AG09309 (cell line): ENCODE measurements around the gene AUTS2.

Experiments used
- DNase-seq: peaks from one replicate; pipeline ENCODE4 v3.0.0-alpha.2; 2010; ENCODE audit warnings: low read depth
- H3K4me3 ChIP-seq: 2 replicates; pipeline ENCODE4 v1.5.1; 2011; ENCODE audit warnings: mild to moderate bottlenecking, low read depth, low read length, moderate library complexity; ENCODE audit not compliant: control insufficient read depth
- TF ChIP-seq, protein P1 (sequence below): IDR thresholded peaks from 2 replicates; pipeline ENCODE4 v1.5.1; 2011; ENCODE audit warnings: mild to moderate bottlenecking, low read depth, low read length, inconsistent platforms; ENCODE audit not compliant: insufficient read depth, control insufficient read depth; ENCODE audit errors: missing control alignments

The AUTS2 gene

GRCh38 chr7:69808391-69808790 lies 210.1 kb downstream of the AUTS2 start:
- no peak for DNase-seq
- H3K4me3 ChIP-seq = no peak overlapping the region
- TF ChIP-seq, protein P1, sequence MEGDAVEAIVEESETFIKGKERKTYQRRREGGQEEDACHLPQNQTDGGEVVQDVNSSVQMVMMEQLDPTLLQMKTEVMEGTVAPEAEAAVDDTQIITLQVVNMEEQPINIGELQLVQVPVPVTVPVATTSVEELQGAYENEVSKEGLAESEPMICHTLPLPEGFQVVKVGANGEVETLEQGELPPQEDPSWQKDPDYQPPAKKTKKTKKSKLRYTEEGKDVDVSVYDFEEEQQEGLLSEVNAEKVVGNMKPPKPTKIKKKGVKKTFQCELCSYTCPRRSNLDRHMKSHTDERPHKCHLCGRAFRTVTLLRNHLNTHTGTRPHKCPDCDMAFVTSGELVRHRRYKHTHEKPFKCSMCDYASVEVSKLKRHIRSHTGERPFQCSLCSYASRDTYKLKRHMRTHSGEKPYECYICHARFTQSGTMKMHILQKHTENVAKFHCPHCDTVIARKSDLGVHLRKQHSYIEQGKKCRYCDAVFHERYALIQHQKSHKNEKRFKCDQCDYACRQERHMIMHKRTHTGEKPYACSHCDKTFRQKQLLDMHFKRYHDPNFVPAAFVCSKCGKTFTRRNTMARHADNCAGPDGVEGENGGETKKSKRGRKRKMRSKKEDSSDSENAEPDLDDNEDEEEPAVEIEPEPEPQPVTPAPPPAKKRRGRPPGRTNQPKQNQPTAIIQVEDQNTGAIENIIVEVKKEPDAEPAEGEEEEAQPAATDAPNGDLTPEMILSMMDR = no peak

DNA sequence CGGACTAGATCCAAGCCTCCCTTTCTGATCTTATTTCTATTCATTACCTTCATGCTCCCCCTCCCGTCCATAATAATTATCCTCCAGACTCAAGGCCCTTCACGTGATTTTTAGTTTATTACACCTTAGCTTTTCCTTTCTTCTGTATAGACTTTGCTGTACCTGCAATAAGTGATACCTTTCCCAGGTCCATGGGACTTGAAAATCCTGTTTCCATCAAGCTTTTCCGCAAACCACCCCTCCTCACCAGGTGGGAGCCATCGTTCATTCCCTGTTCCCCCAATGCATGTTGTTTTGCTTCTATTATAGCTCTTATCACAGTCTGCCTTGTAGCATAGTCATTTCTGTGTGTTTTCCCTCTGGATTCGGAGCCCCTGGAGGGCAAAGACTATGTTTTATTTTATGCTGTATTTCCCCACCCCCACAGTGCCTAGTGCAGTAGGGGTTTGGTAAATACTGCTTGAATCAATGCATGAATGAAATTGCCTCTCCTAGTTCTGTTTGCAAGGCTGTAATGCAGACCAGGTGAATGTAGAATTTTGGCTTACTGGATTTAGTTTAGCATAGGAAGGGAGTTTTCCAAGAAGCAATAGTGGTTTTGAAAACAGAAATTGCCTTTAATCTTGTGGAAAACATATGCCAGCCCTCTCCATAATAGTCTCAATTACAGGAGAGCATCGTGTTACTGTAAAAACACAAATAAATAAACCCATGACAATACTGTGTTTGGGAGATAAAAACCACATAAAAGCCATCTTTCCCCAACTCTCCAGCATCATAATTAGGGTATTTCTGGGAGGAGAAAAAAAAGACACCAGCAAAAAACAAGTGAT lies 213.4 kb downstream of the AUTS2 start:
- no peak overlapping the region for H3K4me3 ChIP-seq
- DNase-seq = no peak
- TF ChIP-seq, protein P1 = no peak

DNA sequence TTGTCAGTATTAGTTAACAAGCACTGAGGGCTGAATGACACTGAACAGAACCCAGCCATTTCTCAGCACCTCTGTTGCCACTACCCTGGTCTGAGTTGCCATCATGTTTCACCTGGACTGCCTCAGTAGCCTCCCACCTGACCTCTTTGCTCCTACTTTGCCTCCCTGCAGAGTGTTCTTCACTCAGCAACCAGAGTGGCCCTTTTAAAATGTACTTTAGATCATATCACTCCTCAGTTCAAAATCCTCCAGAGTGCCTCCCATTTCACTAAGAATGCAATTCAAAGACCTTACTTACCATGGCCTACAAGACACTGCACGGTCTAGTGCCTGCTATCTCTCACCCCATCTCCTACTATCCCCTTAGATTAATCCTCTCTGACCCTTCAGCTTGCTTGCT lies 214.5 kb downstream of the AUTS2 start:
- TF ChIP-seq, protein P1 = no peak
- DNase-seq = no peak

GRCh38 chr7:69813637-69814240 lies 215.5 kb downstream of the AUTS2 start:
- no peak for DNase-seq
- H3K4me3 ChIP-seq = no peak overlapping the region
- TF ChIP-seq, protein P1 = no peak

More for the DNA sequence above, 214.5 kb downstream of the AUTS2 start:
- H3K4me3 ChIP-seq = no peak overlapping the region

GRCh38 chr7:69814421-69814962 lies 216.2 kb downstream of the AUTS2 start:
- H3K4me3 ChIP-seq = no peak overlapping the region
- TF ChIP-seq, protein P1 = no peak
- peak; percentile 8 for DNase-seq

DNA sequence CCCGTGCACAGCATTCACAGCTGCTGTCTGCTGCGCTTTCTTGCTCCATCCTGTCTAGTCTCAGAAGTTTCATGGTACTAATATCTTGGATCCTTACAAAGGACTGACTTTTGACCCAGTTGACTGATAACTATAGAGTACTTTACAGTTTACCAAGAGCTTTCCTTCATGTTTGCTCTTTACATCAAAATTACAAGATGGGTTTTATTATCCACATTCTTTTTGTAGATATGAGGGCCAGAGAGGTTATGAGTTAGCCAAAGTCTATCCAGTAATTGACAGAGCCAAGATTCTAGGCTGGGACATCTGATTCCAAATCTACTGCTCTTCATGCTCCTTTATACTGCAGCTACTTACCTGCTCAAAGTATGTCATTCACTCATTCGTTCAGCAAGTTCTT lies 218.2 kb downstream of the AUTS2 start:
- TF ChIP-seq, protein P1 = no peak
- DNase-seq = no peak
- no peak overlapping the region for H3K4me3 ChIP-seq
